Measurements from ENCODE around the gene PRKCH.

Gene PRKCH

GRCh38 chr14:61321385-61322010 is at the start of gene PRKCH:
Gene PRKCH, plus strand, starts transcription at chr14:61321579. Its CDS starts 523 bp downstream, at chr14:61322102.
- DNase-seq = peak; percentile 83

- DNase-seq = no peak
These were observed 44.1 kb upstream of the PRKCH start for GRCh38 chr14:61277232-61277631.

GRCh38 chr14:61277784-61278183 is 43.6 kb upstream of the PRKCH start:
- DNase-seq = no peak

DNA sequence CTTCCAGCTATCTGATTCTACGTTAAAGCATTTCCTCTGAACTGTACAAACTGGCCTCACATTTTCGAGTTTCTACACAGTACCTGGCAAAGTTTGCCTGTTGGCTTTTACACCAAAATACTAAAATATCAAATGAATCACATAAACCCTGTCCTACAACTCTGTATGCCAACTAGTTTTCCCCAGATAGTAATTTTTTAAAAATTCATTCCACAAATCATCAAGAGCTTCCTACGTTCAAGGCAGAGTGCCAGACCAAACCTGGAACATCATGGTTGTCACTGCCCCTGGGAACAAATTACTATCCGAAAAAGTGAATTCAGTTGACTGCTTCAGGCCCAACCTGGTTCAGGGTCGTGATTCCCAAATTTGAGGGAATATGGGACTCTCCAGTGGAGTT is 42.3 kb upstream of the PRKCH start:
- no peak for DNase-seq

DNA sequence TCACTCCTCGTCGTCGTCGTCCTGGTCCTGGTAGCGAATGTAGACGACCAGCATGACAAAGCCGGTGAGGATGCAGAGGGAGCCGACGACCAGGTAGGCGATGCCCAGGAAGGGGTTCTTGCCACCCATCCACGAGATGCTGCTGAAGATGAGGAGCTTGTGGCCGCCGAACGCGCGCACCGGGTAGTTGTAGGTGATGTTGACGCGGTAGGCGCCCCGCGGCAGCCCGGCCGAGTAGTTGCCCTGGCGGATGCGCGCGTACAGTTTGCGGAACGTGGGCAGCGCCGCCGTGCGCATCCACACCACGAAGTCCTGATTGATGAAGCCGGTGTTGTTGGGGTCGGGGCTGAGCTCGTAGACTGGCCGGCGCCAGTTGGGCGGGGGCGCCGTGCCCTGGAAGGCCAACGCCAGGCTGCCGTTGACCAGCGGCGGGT is 41.3 kb upstream of the PRKCH start:
- peak; percentile 52 for DNase-seq

GRCh38 chr14:61280526-61281185 is 40.7 kb upstream of the PRKCH start:
- DNase-seq = peak; percentile 85

DNA sequence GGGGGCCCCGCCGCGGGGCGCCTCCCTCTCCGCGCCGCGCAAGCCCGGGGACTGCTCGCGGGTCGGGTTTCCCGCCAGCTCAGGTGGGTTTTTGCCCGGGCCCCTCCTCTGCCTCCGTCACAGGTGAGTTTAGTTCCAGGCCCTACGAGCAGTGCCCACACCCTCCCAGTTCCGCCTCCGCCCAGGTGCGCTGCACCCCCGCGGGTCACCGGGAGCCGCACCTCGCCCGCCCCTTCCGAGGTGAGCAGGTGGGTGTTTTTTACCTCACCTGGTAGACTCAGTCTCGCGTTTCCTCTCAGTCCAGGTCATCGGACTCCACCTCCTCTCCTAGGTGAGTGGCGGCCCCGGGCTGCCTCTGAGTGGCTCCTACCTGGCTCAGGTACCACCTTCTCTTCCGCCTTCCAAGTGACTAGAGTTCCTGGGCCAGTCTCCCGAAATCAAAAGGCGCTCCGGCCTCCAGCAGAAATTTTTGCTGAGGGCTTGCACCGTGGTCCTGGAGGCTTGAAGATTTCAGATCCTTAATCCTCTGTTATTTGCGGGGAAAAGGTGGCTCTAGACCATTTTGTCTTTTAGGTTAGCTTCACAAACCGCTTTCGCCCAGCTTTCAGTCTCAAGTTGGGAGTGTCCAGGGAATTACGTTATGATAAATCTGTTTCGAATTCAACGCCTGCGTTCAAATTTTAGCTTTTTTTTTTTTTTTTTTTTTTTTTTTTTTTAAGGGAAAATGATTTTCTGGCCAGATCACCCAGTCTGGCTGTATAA is 40.0 kb upstream of the PRKCH start, which contains the start of gene TMEM30B:
Gene TMEM30B, minus strand, starts transcription at position 153 of the 762 bp plus-strand sequence. CDS start 191 bp downstream, outside the sequence.
- peak; percentile 29 for DNase-seq

DNA sequence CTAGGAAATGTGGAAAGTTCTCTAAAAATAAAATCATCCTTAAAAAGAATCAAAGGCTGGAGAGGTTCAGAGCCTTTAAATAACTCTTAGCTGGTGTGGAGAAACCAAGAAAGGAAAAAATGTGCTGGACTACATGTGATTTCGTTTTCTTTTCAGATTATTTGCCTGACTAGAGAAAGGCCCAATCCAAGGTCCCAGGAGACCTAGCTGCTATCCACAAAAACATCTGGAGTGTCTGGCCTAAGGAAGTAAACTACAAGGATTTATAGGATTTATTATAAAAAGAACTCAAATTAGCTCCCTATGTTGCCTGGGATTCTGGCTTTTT is 39.5 kb upstream of the PRKCH start:
- DNase-seq = no peak

GRCh38 chr14:61282746-61283145 is 38.6 kb upstream of the PRKCH start:
- DNase-seq = no peak

DNA sequence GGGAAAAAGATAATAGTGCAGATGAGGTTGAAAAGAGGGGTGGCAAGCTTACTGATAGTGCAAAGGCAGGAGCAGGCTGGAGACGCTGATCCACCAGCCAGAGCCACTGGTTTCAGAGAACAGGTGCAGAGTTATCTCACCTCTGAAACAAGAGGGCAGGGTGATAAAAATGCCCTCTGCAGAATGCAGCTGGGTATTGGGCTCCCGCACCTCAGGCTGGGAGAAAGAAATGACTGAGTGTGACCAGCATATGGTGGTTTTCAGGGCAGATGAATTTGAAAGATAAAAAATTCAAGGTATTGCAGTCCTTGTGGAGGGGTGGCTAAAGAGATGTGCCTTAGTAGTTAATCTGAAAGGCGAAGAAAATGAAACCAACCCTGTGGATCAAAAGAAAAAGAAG is 37.4 kb upstream of the PRKCH start:
- DNase-seq = no peak

DNA sequence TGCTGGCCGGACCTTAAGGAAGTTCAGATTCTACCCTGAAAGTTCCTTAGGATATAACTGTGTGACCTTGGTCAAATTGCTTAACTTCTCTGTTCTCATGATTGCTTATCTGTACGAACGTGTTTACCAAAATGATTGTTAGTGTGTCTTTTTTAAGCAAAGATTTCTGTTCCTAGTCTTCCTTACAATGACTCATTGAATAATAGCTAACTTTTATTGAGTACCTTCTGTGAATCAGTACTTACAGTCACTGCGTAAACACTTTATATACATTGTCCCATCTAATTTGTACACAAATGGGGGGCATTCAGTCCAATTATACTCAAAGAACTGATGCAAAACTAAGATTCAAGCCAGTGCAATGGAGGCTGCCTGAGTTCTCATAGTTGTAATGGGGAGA is 36.0 kb upstream of the PRKCH start:
- no peak for DNase-seq

DNA sequence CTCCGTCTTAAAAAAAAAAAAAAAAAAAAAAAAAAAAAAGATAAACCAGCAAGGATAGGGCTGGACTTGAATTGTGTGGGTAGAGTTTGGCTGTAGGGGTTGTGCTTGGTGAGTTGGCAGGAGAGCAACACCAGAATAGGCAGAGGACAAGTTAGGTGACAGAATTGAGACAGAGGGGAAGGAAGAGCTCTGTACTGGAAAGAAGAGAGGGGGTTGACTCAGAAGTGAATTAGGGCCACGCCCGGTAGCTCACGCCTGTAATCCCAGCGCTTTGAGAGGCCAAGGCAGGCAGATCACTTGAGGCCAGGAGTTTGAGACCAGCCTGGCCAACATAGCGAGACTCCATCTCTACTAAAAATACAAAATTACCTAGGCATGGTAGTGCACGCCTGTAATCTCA is 34.2 kb upstream of the PRKCH start:
- DNase-seq = no peak

- no peak for DNase-seq
These were observed 33.2 kb upstream of the PRKCH start for GRCh38 chr14:61288228-61288627.

- DNase-seq = no peak
These were observed 32.7 kb upstream of the PRKCH start for GRCh38 chr14:61288720-61289119.

GRCh38 chr14:61290701-61291100 is 30.7 kb upstream of the PRKCH start:
- DNase-seq = no peak

GRCh38 chr14:61296151-61296550 is 25.2 kb upstream of the PRKCH start:
- DNase-seq = no peak

- no peak for DNase-seq
These were observed 24.5 kb upstream of the PRKCH start for GRCh38 chr14:61296719-61297502.

GRCh38 chr14:61297581-61297980 is 23.8 kb upstream of the PRKCH start:
- no peak for DNase-seq

DNA sequence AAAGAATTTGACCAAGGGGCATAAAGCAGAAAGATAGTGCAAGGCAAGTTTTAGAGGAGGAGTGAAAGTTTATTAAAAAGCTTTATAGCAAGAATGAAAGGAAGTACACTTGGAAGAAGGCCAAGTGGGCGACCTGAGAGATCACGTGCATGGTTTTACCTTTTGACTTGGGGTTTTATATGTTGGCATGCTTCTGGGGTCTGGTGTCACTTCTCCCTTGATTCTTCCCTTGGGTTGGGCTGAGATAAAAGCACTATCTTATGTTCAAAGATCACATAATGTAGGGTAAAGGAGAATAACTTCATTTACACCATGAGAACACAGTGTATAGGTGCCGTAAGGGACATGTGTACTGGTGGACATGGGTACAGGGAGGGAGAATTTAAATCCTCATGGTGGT is 22.6 kb upstream of the PRKCH start:
- DNase-seq = no peak

GRCh38 chr14:61300209-61300608 is 21.2 kb upstream of the PRKCH start:
- no peak for DNase-seq

DNA sequence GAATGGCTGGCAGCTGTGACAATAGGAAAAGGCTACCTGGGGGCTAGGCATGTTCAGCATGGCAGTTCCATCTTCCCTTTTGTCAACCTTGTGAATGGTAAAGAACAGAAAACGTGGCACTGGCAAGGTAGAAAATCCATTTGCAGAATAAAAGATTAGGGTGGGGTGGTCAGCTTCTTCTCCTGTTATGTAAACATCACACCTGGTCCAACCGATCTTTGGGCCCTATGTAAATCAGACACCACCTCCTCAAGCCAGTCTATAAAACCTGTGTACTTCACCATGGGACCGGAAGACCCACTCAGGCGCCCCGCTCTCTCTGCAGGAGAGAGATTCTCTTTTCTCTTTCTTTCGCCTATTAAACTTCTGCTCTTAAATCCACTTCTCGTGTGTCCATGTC is 20.6 kb upstream of the PRKCH start:
- DNase-seq = no peak

- DNase-seq = no peak
These were observed 16.7 kb upstream of the PRKCH start for GRCh38 chr14:61304688-61305087.

DNA sequence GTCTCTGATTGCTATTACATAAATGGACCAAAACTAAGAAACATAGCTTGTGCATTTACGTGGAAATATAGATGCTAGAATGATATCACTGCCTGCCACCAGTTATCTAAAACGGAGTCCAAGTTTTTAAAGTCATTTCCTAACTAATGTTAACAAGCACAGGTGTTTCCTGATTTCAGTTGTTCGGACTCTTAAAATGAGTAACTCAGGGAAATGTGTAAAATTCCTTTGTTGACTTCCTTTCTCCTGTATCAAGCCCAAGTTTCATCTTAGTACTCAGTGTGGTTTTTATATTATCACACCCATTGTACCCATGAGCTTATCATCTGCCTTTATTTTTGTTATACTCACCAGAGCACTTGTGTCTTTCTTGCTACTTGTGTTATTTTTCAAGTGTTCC is 13.2 kb upstream of the PRKCH start:
- no peak for DNase-seq

Measured in stimulated activated CD4-positive, alpha-beta T cell treated with anti-CD3 and anti-CD28 coated beads, Interleukin-4, amount 100 ng/mL, for 1 hour (primary cell).